ENCODE data around the gene UAP1.

The UAP1 gene
- total RNA-seq, result 33.5 to 47.7 reads per million in 2 donors

- DNase-seq, result no peak
Observed at GRCh38 chr1:162561616-162562469, at the start of gene UAP1. UAP1 (plus strand) TSS chr1:162561722; CDS start chr1:162566069, 4,347 bp downstream.

GRCh38 chr1:162527314-162527713, 34.2 kb upstream of the UAP1 start:
- no peak for DNase-seq

- no peak for DNase-seq
Observed at GRCh38 chr1:162530307-162530987, 31.1 kb upstream of the UAP1 start.

GRCh38 chr1:162530988-162531319, 30.6 kb upstream of the UAP1 start:
- DNase-seq, result no peak

GRCh38 chr1:162535501-162535900, 26.0 kb upstream of the UAP1 start:
- no peak for DNase-seq

GRCh38 chr1:162536511-162536910, 25.0 kb upstream of the UAP1 start:
- DNase-seq, result no peak

GRCh38 chr1:162537216-162537615, 24.3 kb upstream of the UAP1 start:
- no peak for DNase-seq

- no peak for DNase-seq
Observed at GRCh38 chr1:162538815-162539431, 22.6 kb upstream of the UAP1 start.

GRCh38 chr1:162541619-162542141, 19.8 kb upstream of the UAP1 start:
- no peak for DNase-seq

GRCh38 chr1:162543228-162543627, 18.3 kb upstream of the UAP1 start:
- no peak for DNase-seq

GRCh38 chr1:162548170-162548569, 13.4 kb upstream of the UAP1 start:
- DNase-seq, result no peak

- DNase-seq, result no peak
Observed at GRCh38 chr1:162549001-162549400, 12.5 kb upstream of the UAP1 start.

GRCh38 chr1:162550925-162551324, 10.6 kb upstream of the UAP1 start:
- DNase-seq, result no peak

GRCh38 chr1:162551969-162552683, 9.4 kb upstream of the UAP1 start:
- no peak for DNase-seq

- DNase-seq, result no peak
Observed at GRCh38 chr1:162552684-162553252, 8.8 kb upstream of the UAP1 start.

- no peak for DNase-seq
Observed at GRCh38 chr1:162554258-162554657, 7.3 kb upstream of the UAP1 start.

- DNase-seq, result no peak
Observed at GRCh38 chr1:162557536-162557935, 4.0 kb upstream of the UAP1 start.

- no peak for DNase-seq
Observed at GRCh38 chr1:162560303-162561036, 1.1 kb upstream of the UAP1 start.

- peak; percentile 99 for DNase-seq
Observed at GRCh38 chr1:162561037-162561615, 396 bp upstream of the UAP1 start.

GRCh38 chr1:162562470-162562828, 927 bp downstream of the UAP1 start:
- no peak for DNase-seq

GRCh38 chr1:162564762-162565218, 3.3 kb downstream of the UAP1 start:
- no peak for DNase-seq
